Smooth muscle cell of the coronary artery (primary cell): ENCODE measurements around the gene HNF1B. TPM values are rescaled to one million over a fixed set of nuclear protein-coding genes. Genes with fewer than 3 reads are reported as not detected.

Source experiments
- total RNA-seq: library from RNA; depleted of rRNA; stranded (reverse); fragments of >200 nt; gene quantifications from 2 replicates; pipeline ENCODE4 v1.2.3, GENCODE V29; 2014; ENCODE audit warnings: low replicate concordance

The HNF1B gene
- not detected in 2 replicates for total RNA-seq

GRCh38 chr17:37744961-37745800 lies at the start of gene HNF1B:
Gene HNF1B (minus strand): TSS chr17:37745059. CDS start chr17:37744884, 175 bp downstream.

GRCh38 chr17:37643118-37643766 lies 101.6 kb downstream of the HNF1B start, which contains the start of gene DDX52:
Gene DDX52 (minus strand): TSS chr17:37643446. CDS start chr17:37643420, 26 bp downstream.

Other genes starting within 250 kb of the HNF1B start
- gene SYNRG, start 135.6 kb downstream of the HNF1B start, total RNA-seq = 5.7 and 9.1 TPM in 2 replicates
- 12.5 and 13.0 TPM in 2 replicates for gene DDX52, start 101.6 kb downstream of the HNF1B start, total RNA-seq
- not detected in 2 replicates for gene TBC1D3K, start 179.4 kb upstream of the HNF1B start, total RNA-seq
- 1.9 and 2.5 TPM in 2 replicates for gene TBC1D3L, start 244.0 kb upstream of the HNF1B start, total RNA-seq